Psoas muscle (tissue), 8 donors: ENCODE results near the gene SH3GL1. TPM values are rescaled to one million over a fixed set of nuclear protein-coding genes. Genes with fewer than 3 reads are reported as not detected.

Experiments used
- ATAC-seq, 4 donors: fragments of 200-7000 bp; cut with Tn5 transposase; one replicate each; pipeline ENCODE4 v1.9.1; 2020; ENCODE audit warnings: moderate library complexity in 3 of 4, mild to moderate bottlenecking in 2 of 4
- DNase-seq, 2 donors: peaks; one replicate each; pipeline ENCODE4 v3.0.0-alpha.2; 2020
- H3K27ac ChIP-seq: fragments of 200-600 bp; one replicate; pipeline ENCODE4 v1.8.0; 2022
- H3K27me3 ChIP-seq, 3 donors: fragments of 200-600 bp in 1 of 3; one replicate each; pipeline versions ENCODE4 v1.6.1 to v1.8.0; 2013 to 2022; ENCODE audit warnings: low read length in 2 of 3, mild to moderate bottlenecking in 2 of 3, moderate library complexity in 1 of 3; ENCODE audit not compliant: insufficient read depth in 3 of 3
- H3K36me3 ChIP-seq, 2 donors: fragments of 200-600 bp in 1 of 2; one replicate each; pipeline versions ENCODE4 v1.6.1 to v1.8.0; 2013 to 2022; ENCODE audit warnings: low read depth in 1 of 2, mild to moderate bottlenecking in 1 of 2, moderate library complexity in 1 of 2; ENCODE audit not compliant: insufficient read depth in 1 of 2
- H3K4me1 ChIP-seq: fragments of 200-600 bp; one replicate; pipeline ENCODE4 v1.8.0; 2022
- H3K4me3 ChIP-seq: fragments of 200-600 bp; one replicate; pipeline ENCODE4 v1.8.0; 2022; ENCODE audit warnings: mild to moderate bottlenecking
- H3K9me3 ChIP-seq: fragments of 200-600 bp; one replicate; pipeline ENCODE4 v1.8.0; 2022
- CTCF ChIP-seq: fragments of 200-600 bp; IDR thresholded peaks from one replicate; pipeline ENCODE4 v1.8.0; 2022; ENCODE audit warnings: antibody characterized with exemption
- WGBS, 3 donors: extraction: QIAGEN DNeasy Blood & Tissue Kit; methylation state at CpG; one replicate each; pipeline versions ENCODE4 v1.1.6 to v1.1.7; 2013; 5-methylcytosine and 5-hydroxymethylcytosine counted together
- intact Hi-C, 2 donors: fragments of 100-400 bp; cut with DNase I; formaldehyde crosslinking; loops; one replicate each; pipeline versions ENCODE4 v1.11.0 to v1.14.2; 2022
- polyA plus RNA-seq, 3 donors: library from polyadenylated mRNA; stranded (reverse); fragments of 200-250 nt; gene quantifications; one replicate each; pipeline ENCODE4 v1.2.3, GENCODE V29; 2013
- total RNA-seq, 4 donors: library from RNA; stranded (reverse); fragmentation: NEBNext Ultra II Directional in 2 of 4; extraction: Animal tissue kit (Norgen Biotek cat#: 25700) in 2 of 4; gene quantifications; one replicate each; pipeline versions ENCODE4 v1.2.1 to v1.2.4, GENCODE V29; 2021 to 2023
- donor health status: healthy with polysubstance abuse.
- donor health status: DM: no; HTN: no; CAD: no; lungs with moderate emphysema.
- donor health status: Bipolar disorder and iron deficiency.
- donor health status: healthy.
- donor health status: DM: yes; HTN: yes; CAD: no.
- donor health status: DM: no; HTN: no; CAD: no.
- donor health status: DM: no; HTN: no; CAD: no.
- donor health status: DM: yes; HTN: yes; CAD: no.

The SH3GL1 gene
- total and polyA plus RNA-seq, 7 donors = 16.0 to 85.6 (median 23.3) TPM

- peak in 1 of 2 donors; percentile 30 for DNase-seq
- H3K27ac ChIP-seq = peak overlapping the region; percentile 36
- no peaks in the 10 kb centered on the region for H3K9me3 ChIP-seq
- H3K36me3 ChIP-seq = peaks cover 2 to 64% of the 10 kb centered on the region in 2 donors
- intact Hi-C loops = no loop called here
- WGBS, 3 donors = 56 to 68% (median 60%) methylated on average over 36 of the region's 36 CpGs
- peaks cover 15% of the 10 kb centered on the region for H3K4me1 ChIP-seq
- H3K27me3 ChIP-seq = no peaks in the 10 kb centered on the region
- ATAC-seq = no peak
- no peak overlapping the region for H3K4me3 ChIP-seq
- no peak for TF ChIP-seq CTCF
Observed at GRCh38 chr19:4444765-4445741, 44.7 kb upstream of the SH3GL1 start.

- Histone ChIP-seq H3K4me3 (no peak overlapping the region), H3K4me1 (peaks cover 15% of the 10 kb centered on the region), H3K27ac (no peak overlapping the region), H3K27me3 (no peaks in the 10 kb centered on the region), H3K9me3 (no peaks in the 10 kb centered on the region), H3K36me3 (peaks cover 2 to 59% of the 10 kb centered on the region in 2 donors)
- DNase-seq (no peak), ATAC-seq (no peak)
- TF ChIP-seq CTCF = no peak
- intact Hi-C loops = no loop called here
- 77 to 81% (median 79%) methylated on average over 20 of the region's 20 CpGs for WGBS, 3 donors
Observed at GRCh38 chr19:4443966-4444764, 43.8 kb upstream of the SH3GL1 start.

- DNase-seq (no peak), ATAC-seq (no peak)
- intact Hi-C loops = no loop called here
- Histone ChIP-seq H3K9me3 (no peaks in the 10 kb centered on the region), H3K27me3 (no peaks in the 10 kb centered on the region), H3K36me3 (peaks cover 2 to 49% of the 10 kb centered on the region in 2 donors), H3K4me3 (no peak overlapping the region), H3K4me1 (peaks cover 7% of the 10 kb centered on the region), H3K27ac (no peak overlapping the region)
- WGBS, 3 donors = 91 to 92% (median 92%) methylated on average over 15 of the region's 15 CpGs
- TF ChIP-seq CTCF = no peak
Observed at GRCh38 chr19:4443188-4443587, 42.8 kb upstream of the SH3GL1 start.

- WGBS, 3 donors = 76 to 89% (median 84%) methylated on average over 9 to 10 of the region's 10 CpGs
- no peak for DNase-seq
- ATAC-seq = no peak
- Histone ChIP-seq H3K27me3 (no peaks in the 10 kb centered on the region), H3K36me3 (peaks cover 2 to 45% of the 10 kb centered on the region in 2 donors), H3K4me3 (no peak overlapping the region), H3K9me3 (no peaks in the 10 kb centered on the region), H3K27ac (no peak overlapping the region), H3K4me1 (peaks cover 7% of the 10 kb centered on the region)
- intact Hi-C loops = no loop called here
- no peak for TF ChIP-seq CTCF
Observed at GRCh38 chr19:4442819-4443146, 42.4 kb upstream of the SH3GL1 start.
